Sigmoid colon (tissue), 7 donors: ENCODE results near the gene R3HCC1L. TPM values are rescaled to one million over a fixed set of nuclear protein-coding genes. Genes with fewer than 3 reads are reported as not detected.
A peak's percentile ranks its signal among the peaks of the same experiment; 100 is the strongest.

Experiments used
- DNase-seq: peaks from one replicate; pipeline ENCODE4 v3.0.0-alpha.2; 2019
- H3K27ac ChIP-seq, 4 donors: fragments of 200-600 bp; sonication (generic); one replicate each; pipeline ENCODE4 v1.5.1; 2016 to 2019; ENCODE audit warnings: mild to moderate bottlenecking in 1 of 4
- H3K27me3 ChIP-seq, 3 donors: fragments of 200-600 bp; sonication (generic); one replicate each; pipeline ENCODE4 v1.5.1; 2019; ENCODE audit warnings: mild to moderate bottlenecking in 1 of 3
- H3K36me3 ChIP-seq, 4 donors: fragments of 200-600 bp; sonication (generic); one replicate each; pipeline ENCODE4 v1.5.1; 2016 to 2019
- H3K4me1 ChIP-seq, 4 donors: fragments of 200-600 bp; sonication (generic); one replicate each; pipeline ENCODE4 v1.5.1; 2017 to 2019
- H3K4me3 ChIP-seq, 4 donors: fragments of 200-600 bp; sonication (generic); one replicate each; pipeline ENCODE4 v1.5.1; 2017 to 2019; ENCODE audit warnings: mild to moderate bottlenecking in 2 of 4, moderate library complexity in 1 of 4
- H3K9me3 ChIP-seq, 4 donors: fragments of 200-600 bp in 3 of 4; sonication (generic) in 3 of 4; one replicate each; pipeline versions ENCODE4 v1.5.1 to v1.6.1; 2013 to 2019
- CTCF ChIP-seq, 4 experiments: fragments of 450-650 bp in 3 of 4; fragments of 200-600 bp in 1 of 4; IDR thresholded peaks; one replicate each; pipeline ENCODE4 v1.5.1; 2016 to 2019; ENCODE audit warnings: antibody characterized with exemption in 4 of 4, mild to moderate bottlenecking in 3 of 4, moderate library complexity in 2 of 4
- EP300 ChIP-seq, 4 donors: sonication (generic); formaldehyde crosslinking; IDR thresholded peaks; one replicate each; pipeline ENCODE4 v1.6.1; 2017; ENCODE audit warnings: antibody characterized with exemption in 4 of 4
- POLR2A ChIP-seq, 2 donors: fragments of 450-650 bp; IDR thresholded peaks; one replicate each; pipeline ENCODE4 v1.6.1; 2016; ENCODE audit warnings: antibody characterized with exemption in 2 of 2, mild to moderate bottlenecking in 2 of 2, moderate library complexity in 2 of 2
- POLR2AphosphoS5 ChIP-seq, 4 donors: sonication (generic); formaldehyde crosslinking; IDR thresholded peaks; one replicate each; pipeline ENCODE4 v1.6.1; 2017; ENCODE audit warnings: antibody characterized with exemption in 4 of 4
- WGBS, 2 donors: extraction: QIAGEN DNeasy Blood & Tissue Kit; methylation state at CpG; one replicate each; pipeline ENCODE4 v1.1.7; 2013; 5-methylcytosine and 5-hydroxymethylcytosine counted together
- intact Hi-C: fragments of 100-400 bp; cut with DNase I; formaldehyde crosslinking; loops from one replicate; pipeline ENCODE4 v1.15.1; 2023
- polyA plus RNA-seq, 3 donors: library from polyadenylated mRNA; stranded (reverse); fragments of 200-250 nt; gene quantifications; one replicate each; pipeline ENCODE4 v1.2.3, GENCODE V29; 2013
- total RNA-seq, 4 donors: library from RNA; depleted of rRNA; stranded (reverse); fragments of >200 nt; gene quantifications; one replicate each; pipeline ENCODE4 v1.1.0, GENCODE V29; 2016
- donor health status: healthy with polysubstance abuse.
- donor health status: Bipolar disorder and iron deficiency.
- donor health status: healthy.

Gene R3HCC1L
- total and polyA plus RNA-seq, 7 donors = 11.6 to 15.0 (median 13.9) TPM

DNA sequence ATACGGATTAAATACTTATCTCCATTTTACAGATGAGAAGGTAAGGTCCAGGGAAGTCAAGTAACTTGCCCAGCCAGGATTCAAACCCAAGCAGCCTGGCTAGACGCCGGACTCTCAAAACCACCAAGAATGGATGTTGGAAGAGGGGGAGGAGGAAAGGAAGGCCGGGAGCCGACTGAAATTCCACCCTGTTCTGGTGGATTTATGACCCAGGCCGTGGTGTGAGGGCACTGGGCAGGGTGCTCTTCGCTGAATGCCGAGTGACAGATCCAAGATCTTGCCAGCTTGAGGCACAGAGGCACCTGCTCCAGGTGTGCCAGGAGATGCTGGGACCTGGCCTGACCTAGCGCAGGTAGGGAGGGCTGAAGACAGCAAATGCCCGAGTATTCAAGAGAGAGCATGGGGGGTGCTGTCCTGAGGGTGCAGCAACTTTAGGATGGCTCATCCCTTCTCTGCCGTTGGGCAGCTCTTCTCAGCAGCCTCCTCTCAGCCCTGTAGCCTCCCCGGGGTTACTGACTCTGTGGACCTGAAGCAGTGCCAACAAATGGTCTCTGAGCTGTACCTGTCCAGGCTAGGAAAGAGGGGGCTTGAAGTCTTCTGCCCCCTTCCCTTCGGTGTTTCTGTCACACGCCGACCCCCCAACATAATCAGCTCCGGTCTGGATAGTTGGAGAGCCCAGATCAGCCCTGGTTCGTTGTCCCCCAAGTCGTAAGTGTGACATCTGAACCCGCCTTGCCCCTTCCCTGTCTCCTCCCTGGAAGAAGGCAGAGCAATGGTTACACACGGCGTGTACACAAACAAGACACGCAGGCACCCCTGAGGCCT lies 132.8 kb downstream of the R3HCC1L start:
- 39 to 67% methylated on average over 22 of the region's 22 CpGs for WGBS, 2 donors
- DNase-seq = no peak
- intact Hi-C loops = loop anchor here (2.0 kb wide), 1 partner anchor 42 kb away; no protein-coding TSS in a partner anchor

DNA sequence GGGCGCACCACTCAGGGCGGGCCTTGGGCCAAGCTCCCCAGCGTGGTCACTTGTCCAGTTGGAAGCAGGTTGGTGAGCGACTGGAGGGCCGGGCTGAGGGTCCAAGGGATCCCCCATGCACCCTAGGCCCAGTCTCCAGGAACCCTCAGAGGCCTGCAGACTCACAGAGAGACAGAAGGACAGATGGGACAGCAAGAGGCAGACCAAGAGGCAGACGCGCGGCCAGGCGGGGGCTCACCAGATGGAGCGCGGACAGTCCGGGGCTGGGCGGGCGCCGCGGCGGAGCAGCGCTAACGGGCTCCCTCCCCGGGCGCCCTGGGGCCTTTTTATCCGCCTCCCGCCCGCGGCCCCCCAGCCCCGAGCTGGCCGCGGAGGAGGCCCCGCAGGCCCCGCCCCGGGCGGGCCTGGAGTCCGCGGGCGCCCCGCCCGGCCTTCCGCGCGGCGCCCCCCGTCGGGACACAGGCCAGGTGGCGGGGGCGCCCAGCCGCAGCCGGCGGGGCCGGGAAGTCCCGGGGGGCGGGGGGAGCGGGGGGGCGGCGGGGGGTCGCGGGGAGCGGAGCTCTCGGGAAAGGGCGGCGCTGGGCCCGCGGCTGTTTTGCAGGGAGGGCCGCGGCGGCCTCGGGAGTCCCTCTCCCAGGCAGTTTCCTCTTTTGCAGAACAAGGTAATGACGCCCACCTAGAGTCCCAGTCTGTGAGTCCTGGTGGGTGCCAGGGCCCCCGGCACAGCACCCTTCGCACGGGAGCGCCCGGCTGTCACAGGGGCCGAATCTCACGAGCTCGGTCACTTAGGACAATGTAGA lies 133.6 kb downstream of the R3HCC1L start, which contains the start of gene LOXL4:
Gene LOXL4 (minus strand): TSS at position 301 of the 800 bp plus-strand sequence. CDS start 5,175 bp downstream, outside the sequence.
- intact Hi-C loops = loop anchor here (2.0 kb wide), 1 partner anchor 41 kb away; no protein-coding TSS in a partner anchor
- Histone ChIP-seq H3K27me3 (no peaks in the 10 kb centered on the region), H3K36me3 (no peaks in the 10 kb centered on the region), H3K27ac (peak within 1 kb of the TSS; percentile 86 to 92 (median 90)), H3K4me3 (peak within 1 kb of the TSS; percentile 48 to 67 (median 54)), H3K9me3 (no peaks in the 10 kb centered on the region), H3K4me1 (peaks cover 0 to 45% (median 43%) of the 10 kb centered on the region in 4 donors)
- WGBS, 2 donors = 3 to 5% methylated on average over 75 of the region's 75 CpGs
- TF ChIP-seq CTCF (IDR thresholded peaks at IDR 0.05) = no peak
- TF ChIP-seq POLR2AphosphoS5 (IDR thresholded peaks at IDR 0.05) = peak in 1 of 4 donors; percentile 29
- peak; percentile 78 for DNase-seq

More for the DNA sequence above, 132.8 kb downstream of the R3HCC1L start:
- no peak for TF ChIP-seq CTCF (IDR thresholded peaks at IDR 0.05)
- TF ChIP-seq POLR2AphosphoS5 (IDR thresholded peaks at IDR 0.05) = no peak
- TF ChIP-seq POLR2A (IDR thresholded peaks at IDR 0.05) = no peak
- TF ChIP-seq EP300 (IDR thresholded peaks at IDR 0.05) = no peak
- Histone ChIP-seq H3K27ac (peak overlapping the region; percentile 86 to 92 (median 90)), H3K27me3 (no peaks in the 10 kb centered on the region), H3K9me3 (no peaks in the 10 kb centered on the region), H3K36me3 (no peaks in the 10 kb centered on the region), H3K4me3 (peak overlapping the region; percentile 48 to 67 (median 54)), H3K4me1 (peaks cover 0 to 51% (median 46%) of the 10 kb centered on the region in 4 donors)

DNA sequence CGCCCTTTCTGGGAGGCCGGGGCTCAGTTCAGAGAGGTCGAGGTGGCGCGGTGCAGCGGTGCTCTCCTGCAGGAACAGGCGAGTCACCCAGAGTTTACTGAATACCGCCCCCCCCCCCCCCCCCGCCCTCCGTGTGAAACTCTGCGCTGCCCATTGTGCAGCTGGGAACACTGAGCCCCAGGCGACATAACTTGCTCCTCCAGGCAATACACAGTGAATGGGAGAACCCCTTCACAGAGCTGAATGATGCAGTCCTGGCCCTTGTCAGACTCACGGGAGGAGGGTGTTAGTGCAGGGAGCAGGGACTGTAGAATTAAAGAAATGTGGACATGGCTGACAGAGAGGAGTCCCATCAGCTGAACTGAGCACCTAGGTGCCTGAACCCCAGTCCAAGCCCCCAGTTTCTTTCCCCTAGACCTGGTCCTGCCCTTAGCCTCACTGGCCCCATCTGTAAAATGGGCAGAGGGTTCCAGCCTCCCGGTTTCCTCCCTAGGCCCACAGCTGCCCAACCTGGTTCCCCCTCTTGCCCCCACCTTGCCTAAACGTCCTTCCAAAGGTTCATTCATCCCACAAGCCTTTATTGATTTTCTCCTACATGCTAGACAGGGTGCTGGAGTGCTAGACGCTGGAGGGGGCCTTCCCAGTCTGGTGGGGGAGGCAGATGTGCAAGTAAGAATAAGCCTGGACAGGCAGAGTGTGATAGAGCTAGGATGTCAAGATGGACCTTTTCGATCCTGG lies 134.4 kb downstream of the R3HCC1L start:
- Histone ChIP-seq H3K27me3 (no peaks in the 10 kb centered on the region), H3K9me3 (no peaks in the 10 kb centered on the region), H3K27ac (peak overlapping the region; percentile 86 to 92 (median 90)), H3K4me1 (peaks cover 0 to 45% (median 43%) of the 10 kb centered on the region in 4 donors), H3K4me3 (peak overlapping the region; percentile 38 to 67 (median 54)), H3K36me3 (no peaks in the 10 kb centered on the region)
- TF ChIP-seq POLR2AphosphoS5 (IDR thresholded peaks at IDR 0.05) (no peak), CTCF (IDR thresholded peaks at IDR 0.05) (no peak), POLR2A (IDR thresholded peaks at IDR 0.05) (no peak), EP300 (IDR thresholded peaks at IDR 0.05) (no peak)
- WGBS, 2 donors = 9 to 20% methylated on average over 17 of the region's 17 CpGs
- intact Hi-C loops = no loop called here
- DNase-seq = no peak

- no peaks in the 10 kb centered on the region for H3K36me3 ChIP-seq
- H3K4me1 ChIP-seq = peaks cover 0 to 45% (median 43%) of the 10 kb centered on the region in 4 donors
- H3K4me3 ChIP-seq = peak overlapping the region in 1 of 4 donors; percentile 67
- no peak for TF ChIP-seq CTCF (IDR thresholded peaks at IDR 0.05)
- TF ChIP-seq POLR2AphosphoS5 (IDR thresholded peaks at IDR 0.05) = peak; percentile 25 to 69 (median 53)
- no peak for TF ChIP-seq POLR2A (IDR thresholded peaks at IDR 0.05)
- TF ChIP-seq EP300 (IDR thresholded peaks at IDR 0.05) = peak in 1 of 4 donors; percentile 33
- 32 to 50% methylated on average over 8 of the region's 8 CpGs for WGBS, 2 donors
- no peaks in the 10 kb centered on the region for H3K27me3 ChIP-seq
- peak; percentile 89 for DNase-seq
- no peaks in the 10 kb centered on the region for H3K9me3 ChIP-seq
- H3K27ac ChIP-seq = peak overlapping the region; percentile 86 to 92 (median 90)
- intact Hi-C loops = no loop called here
Observed at GRCh38 chr10:98269435-98269912, 135.0 kb downstream of the R3HCC1L start.
